ENCODE measurements around the gene GPR39.

DNA sequence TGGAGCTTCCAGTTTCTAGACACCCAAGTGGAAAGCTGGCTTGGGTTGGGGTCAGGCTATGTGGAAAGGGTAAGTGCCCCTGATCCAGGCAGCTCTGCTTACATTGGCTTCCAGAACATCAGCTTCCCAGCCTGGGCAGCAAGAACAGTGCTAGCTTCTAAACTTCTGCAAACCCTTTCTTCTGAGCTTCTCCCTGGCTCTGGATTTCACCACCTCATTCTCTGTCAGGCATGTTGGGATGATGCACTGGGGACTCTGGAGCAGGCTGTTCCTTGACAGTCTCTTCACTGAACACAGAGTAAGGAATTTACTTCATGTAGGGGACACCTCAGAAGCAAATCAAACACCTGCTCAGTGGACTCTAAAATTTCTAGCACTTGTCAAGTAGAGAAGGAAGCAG is 180.6 kb downstream of the GPR39 start:
- no peak for TF ChIP-seq CTCF (IDR thresholded peaks at IDR 0.05)
- no peak for TF ChIP-seq POLR2AphosphoS5 (IDR thresholded peaks at IDR 0.05)
- TF ChIP-seq POLR2A (IDR thresholded peaks at IDR 0.05): no peak
